Measurements from ENCODE around the gene KLC3. TPM values are rescaled to one million over a fixed set of nuclear protein-coding genes. Genes with fewer than 3 reads are reported as not detected.

Gene KLC3
- total and polyA plus RNA-seq, 2 of the 8 experiments (the other 6 are each of a cell fraction or from before 2014, with no cell fraction given), result 1.3 to 2.8 TPM

DNA sequence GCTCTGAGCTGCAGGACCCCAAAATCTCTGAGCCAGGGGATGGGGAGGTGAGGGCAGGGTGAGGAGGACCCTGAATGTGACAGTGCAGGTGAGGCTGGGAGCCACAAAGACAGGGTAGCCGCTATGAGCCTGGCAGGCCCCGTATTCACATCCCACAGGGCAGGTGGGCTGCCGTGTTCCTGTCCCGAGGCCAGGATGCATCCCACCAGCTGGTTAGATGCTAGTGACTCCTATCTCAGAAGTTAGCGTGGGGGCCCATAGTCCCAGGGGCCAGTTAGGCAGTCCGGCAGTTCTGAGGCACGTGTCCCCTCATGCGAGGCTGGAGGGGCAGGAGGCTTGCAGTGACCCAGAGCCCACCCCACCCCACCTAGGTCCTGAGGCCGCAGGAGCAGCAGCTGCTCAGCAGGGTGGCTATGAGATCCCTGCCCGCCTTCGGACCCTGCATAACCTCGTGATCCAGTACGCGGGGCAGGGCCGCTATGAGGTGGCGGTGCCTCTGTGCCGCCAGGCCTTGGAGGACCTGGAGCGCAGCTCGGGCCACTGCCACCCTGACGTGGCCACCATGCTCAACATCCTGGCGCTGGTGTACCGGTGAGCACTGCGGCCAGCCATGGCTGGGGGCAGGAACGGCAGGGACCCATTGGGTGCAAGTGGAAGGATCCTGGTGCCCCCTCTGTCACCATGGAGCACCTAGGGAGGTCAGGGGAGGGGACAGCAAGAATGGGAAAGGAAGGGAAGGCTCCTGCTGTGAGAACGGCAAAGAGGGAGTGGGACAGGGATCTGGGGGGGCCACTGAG, 7.2 kb downstream of the KLC3 start:
- Histone ChIP-seq H3K79me2 (ENCODE audit: control insufficient read depth in 1 of 2, insufficient read depth in 2 of 2, low read length in 2 of 2) (no peaks in the 10 kb centered on the region), H2BK120ac (replicated peaks; ENCODE audit: low read depth, low read length) (no peak overlapping the region), H3K9me3 (ENCODE audit: insufficient read depth in 2 of 2, low read depth in 1 of 2, low read length in 1 of 2) (no peaks in the 10 kb centered on the region), H3K4me3 (ENCODE audit: extremely low read depth in 1 of 4, insufficient read depth in 2 of 4, low read depth in 3 of 4, low read length in 4 of 4) (no peak overlapping the region), H2BK15ac (ENCODE audit: low read length) (no peak overlapping the region), H3K27me3 (replicated peaks in 1 of 4; ENCODE audit: control insufficient read depth in 3 of 4, extremely low read depth in 1 of 4, insufficient read depth in 3 of 4, low read length in 3 of 4) (peaks cover 0 to under 1% (median 0%) of the 10 kb centered on the region in 4 experiments; a peak in 3 of 7 replicates), H3K56ac (replicated peaks; ENCODE audit: insufficient read length, low read depth, low read length) (peak overlapping the region; percentile 44), H3K79me1 (ENCODE audit: low read depth, low read length) (no peaks in the 10 kb centered on the region), H3K4me2 (ENCODE audit: insufficient read depth in 1 of 2, low read depth in 2 of 2, low read length in 2 of 2) (no peak overlapping the region), H4K5ac (ENCODE audit: insufficient read length, low read depth, low read length) (no peak overlapping the region), H2AK5ac (ENCODE audit: low read depth, low read length) (no peak overlapping the region), H2BK5ac (ENCODE audit: low read depth, low read length) (0 out of 2 replicates have a peak overlapping the region, but pooled peaks have one; percentile 35), H3K14ac (ENCODE audit: insufficient read length) (no peak overlapping the region), H3K36me3 (ENCODE audit: control insufficient read depth in 2 of 4, insufficient read depth in 4 of 4, low read length in 3 of 4) (peaks cover 10 to 28% (median 20%) of the 10 kb centered on the region in 4 experiments; a peak in 6 of 8 replicates), H4K8ac (ENCODE audit: extremely low read depth, insufficient read depth, low read length) (no peak overlapping the region; the same call in none of the 2 replicates), H3K9ac (replicated peaks in 1 of 4; ENCODE audit: extremely low read depth in 1 of 4, low read depth in 3 of 4, low read length in 3 of 4) (no peak overlapping the region; a peak in 1 of 7 replicates), H3K23me2 (ENCODE audit: low read depth, low read length) (no peaks in the 10 kb centered on the region; the same call in 1 of the 2 replicates), H2BK20ac (ENCODE audit: low read length) (no peak overlapping the region), H4K20me1 (replicated peaks in 1 of 2; ENCODE audit: control insufficient read depth in 1 of 2, insufficient read depth in 2 of 2, low read length in 2 of 2) (peaks cover 1 to 23% of the 10 kb centered on the region in 2 experiments), H2AFZ (ENCODE audit: low read length) (no peak overlapping the region), H3K4me1 (replicated peaks in 1 of 4; ENCODE audit: control insufficient read depth in 3 of 4, insufficient read depth in 4 of 4, low read length in 3 of 4) (peaks cover 0 to 9% (median 5%) of the 10 kb centered on the region in 4 experiments; a peak in 2 of 7 replicates), H3K27ac (ENCODE audit: low read depth, low read length) (no peak overlapping the region), H2BK12ac (ENCODE audit: low read depth, low read length) (peak overlapping the region; percentile 75; the same call in 1 of the 2 replicates), H3K4ac (replicated peaks; ENCODE audit: insufficient read length, low read depth, low read length) (no peak overlapping the region), H3K18ac (ENCODE audit: extremely low read depth, low read length) (no peak overlapping the region), H3K23ac (ENCODE audit: insufficient read length) (no peak overlapping the region), H4K91ac (replicated peaks; ENCODE audit: insufficient read length, low read length) (no peak overlapping the region)
- FAIRE-seq (no peak), DNase-seq (ENCODE audit: low read depth in 1 of 2, low spot score in 2 of 2) (no peak)
- peak; percentile 70 for TF ChIP-seq POLR2AphosphoS5 (IDR thresholded peaks at IDR 0.05; ENCODE audit: low read depth, low read length)
- no peak for TF ChIP-seq ZNF274 (IDR thresholded peaks at IDR 0.05; ENCODE audit: borderline replicate concordance, extremely low read depth, low read length)
- ChIA-PET CTCF (ENCODE audit: partially characterized antibody) (interaction anchor here (1.6 kb wide), 1 partner anchor 147 kb away, joined by 4 read pairs; no protein-coding TSS in a partner anchor), POLR2A (ENCODE audit: partially characterized antibody) (interaction anchor here (0.6 to 5.9 kb wide), 10 partner anchors 9 to 309 kb away, joined by 3 to 36 read pairs (median 3); partner anchors contain the start of gene ERCC2)
- 93% methylated on average over 22 of the region's 25 CpGs; no CpG with 5 or more reads in 1 of the 2 experiments for WGBS, 2 experiments (ENCODE audit: extremely low coverage in 1 of 2, insufficient coverage in 1 of 2, insufficient read length in 1 of 2, insufficient replicate concordance in 2 of 2, low coverage in 1 of 2, low lambda C conversion rate in 2 of 2, missing lambda C conversion rate in 1 of 2)

Measured in H1 (cell line).